ENCODE results near the gene CHGA.

CHGA gene

DNA sequence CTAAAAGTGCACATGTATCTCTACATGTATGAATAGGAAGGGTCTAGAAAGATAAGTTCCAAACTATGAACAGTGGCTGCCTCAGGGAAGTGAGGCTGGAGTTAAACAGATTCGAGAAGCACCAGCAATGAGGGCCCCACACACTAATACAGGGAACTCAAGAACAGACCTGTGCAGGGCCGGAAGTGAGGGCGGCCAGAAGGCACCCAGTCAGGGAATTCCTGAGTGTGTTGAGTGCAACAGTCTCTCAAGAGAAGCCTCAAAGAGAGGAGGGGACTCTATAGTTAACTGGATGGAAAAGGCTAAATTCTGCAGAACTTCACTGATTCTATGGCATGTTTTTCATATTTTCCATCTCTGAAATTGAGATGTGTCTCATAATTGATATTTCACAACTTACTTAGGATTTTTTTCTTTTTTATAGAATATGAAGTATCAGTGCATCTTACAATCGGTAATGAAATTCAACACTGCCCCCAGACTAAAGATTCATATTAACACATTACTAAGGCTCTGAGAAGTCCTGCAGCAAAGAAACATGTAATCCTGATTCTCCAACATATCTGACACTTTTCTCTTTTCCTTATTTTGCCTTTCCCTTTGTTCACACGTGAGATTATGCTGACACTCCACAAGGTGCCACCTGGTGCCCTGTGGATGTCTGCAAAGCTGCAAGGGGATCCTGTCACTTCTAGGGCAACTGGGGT is 61.3 kb downstream of the CHGA start:
- no peak for DNase-seq

Measured in activated T-cell treated with anti-CD3 and anti-CD28 coated beads, Interleukin-2, amount 50 U/mL, for 1 hour (primary cell).